Measurements from ENCODE around the gene C22orf39. TPM values are rescaled to one million over a fixed set of nuclear protein-coding genes. Genes with fewer than 3 reads are reported as not detected.

The C22orf39 gene
- total and polyA plus RNA-seq, 10 of the 15 experiments (the other 5 are each of a cell fraction or from before 2014, with no cell fraction given): 6.7 to 47.0 (median 26.5) TPM

DNA sequence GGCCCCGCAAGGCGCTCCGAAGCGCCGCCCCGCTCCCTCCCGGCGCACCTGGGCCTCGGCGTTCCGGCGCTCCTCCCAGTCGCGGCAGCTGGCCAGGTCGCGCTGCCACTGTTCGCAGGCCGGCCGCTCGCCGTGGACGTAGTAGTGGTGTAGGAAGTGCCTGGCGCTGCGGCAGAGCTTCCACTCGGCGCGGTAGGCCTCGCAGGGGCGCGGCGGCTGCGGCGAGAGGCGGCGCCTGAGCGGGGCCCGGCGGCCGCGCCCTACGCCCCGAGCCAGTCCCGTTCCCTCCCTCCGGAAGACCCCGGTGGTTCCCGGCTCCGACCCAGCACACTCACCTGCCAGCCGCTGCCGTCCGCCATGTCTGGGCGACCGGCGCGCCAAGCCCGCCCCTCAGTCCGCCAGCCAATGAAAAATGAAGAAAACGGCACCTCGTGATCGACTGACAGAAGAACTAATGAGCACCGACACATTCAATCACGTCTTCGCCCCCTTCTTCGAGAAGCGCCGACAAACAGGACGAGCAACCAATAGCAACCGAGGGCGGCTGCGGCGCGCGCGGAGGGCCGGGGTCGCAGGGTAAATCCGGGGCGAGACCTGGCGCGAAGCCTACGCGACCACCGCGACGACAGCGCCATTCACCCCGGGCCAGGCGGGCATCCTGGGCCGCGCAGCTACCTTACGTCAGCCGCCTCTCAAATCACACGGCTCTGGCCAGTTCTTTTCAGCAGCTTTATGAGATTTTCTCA is at the start of gene C22orf39 (continued):
- TF ChIP-seq, protein P1, sequence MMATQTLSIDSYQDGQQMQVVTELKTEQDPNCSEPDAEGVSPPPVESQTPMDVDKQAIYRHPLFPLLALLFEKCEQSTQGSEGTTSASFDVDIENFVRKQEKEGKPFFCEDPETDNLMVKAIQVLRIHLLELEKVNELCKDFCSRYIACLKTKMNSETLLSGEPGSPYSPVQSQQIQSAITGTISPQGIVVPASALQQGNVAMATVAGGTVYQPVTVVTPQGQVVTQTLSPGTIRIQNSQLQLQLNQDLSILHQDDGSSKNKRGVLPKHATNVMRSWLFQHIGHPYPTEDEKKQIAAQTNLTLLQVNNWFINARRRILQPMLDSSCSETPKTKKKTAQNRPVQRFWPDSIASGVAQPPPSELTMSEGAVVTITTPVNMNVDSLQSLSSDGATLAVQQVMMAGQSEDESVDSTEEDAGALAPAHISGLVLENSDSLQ (IDR thresholded peaks at IDR 0.05): peak; percentile 99
- peak; percentile 86 for TF ChIP-seq CREB1 (IDR thresholded peaks at IDR 0.05; ENCODE audit: low read depth)
- TF ChIP-seq HDGF (IDR thresholded peaks at IDR 0.05): no peak
- TF ChIP-seq BRCA1 (IDR thresholded peaks at IDR 0.05; ENCODE audit: low read depth, low read length): no peak
- TF ChIP-seq, protein P2, sequence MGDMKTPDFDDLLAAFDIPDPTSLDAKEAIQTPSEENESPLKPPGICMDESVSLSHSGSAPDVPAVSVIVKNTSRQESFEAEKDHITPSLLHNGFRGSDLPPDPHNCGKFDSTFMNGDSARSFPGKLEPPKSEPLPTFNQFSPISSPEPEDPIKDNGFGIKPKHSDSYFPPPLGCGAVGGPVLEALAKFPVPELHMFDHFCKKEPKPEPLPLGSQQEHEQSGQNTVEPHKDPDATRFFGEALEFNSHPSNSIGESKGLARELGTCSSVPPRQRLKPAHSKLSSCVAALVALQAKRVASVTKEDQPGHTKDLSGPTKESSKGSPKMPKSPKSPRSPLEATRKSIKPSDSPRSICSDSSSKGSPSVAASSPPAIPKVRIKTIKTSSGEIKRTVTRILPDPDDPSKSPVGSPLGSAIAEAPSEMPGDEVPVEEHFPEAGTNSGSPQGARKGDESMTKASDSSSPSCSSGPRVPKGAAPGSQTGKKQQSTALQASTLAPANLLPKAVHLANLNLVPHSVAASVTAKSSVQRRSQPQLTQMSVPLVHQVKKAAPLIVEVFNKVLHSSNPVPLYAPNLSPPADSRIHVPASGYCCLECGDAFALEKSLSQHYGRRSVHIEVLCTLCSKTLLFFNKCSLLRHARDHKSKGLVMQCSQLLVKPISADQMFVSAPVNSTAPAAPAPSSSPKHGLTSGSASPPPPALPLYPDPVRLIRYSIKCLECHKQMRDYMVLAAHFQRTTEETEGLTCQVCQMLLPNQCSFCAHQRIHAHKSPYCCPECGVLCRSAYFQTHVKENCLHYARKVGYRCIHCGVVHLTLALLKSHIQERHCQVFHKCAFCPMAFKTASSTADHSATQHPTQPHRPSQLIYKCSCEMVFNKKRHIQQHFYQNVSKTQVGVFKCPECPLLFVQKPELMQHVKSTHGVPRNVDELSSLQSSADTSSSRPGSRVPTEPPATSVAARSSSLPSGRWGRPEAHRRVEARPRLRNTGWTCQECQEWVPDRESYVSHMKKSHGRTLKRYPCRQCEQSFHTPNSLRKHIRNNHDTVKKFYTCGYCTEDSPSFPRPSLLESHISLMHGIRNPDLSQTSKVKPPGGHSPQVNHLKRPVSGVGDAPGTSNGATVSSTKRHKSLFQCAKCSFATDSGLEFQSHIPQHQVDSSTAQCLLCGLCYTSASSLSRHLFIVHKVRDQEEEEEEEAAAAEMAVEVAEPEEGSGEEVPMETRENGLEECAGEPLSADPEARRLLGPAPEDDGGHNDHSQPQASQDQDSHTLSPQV (IDR thresholded peaks at IDR 0.05): no peak
- TF ChIP-seq NBN (IDR thresholded peaks at IDR 0.05): no peak
- TF ChIP-seq ZNF217 (IDR thresholded peaks at IDR 0.05): no peak
- 0 out of 2 replicates have a peak, but pooled peaks have one; percentile 23 for TF ChIP-seq PML (IDR thresholded peaks at IDR 0.05; ENCODE audit: low read length)
- TF ChIP-seq, protein P3, sequence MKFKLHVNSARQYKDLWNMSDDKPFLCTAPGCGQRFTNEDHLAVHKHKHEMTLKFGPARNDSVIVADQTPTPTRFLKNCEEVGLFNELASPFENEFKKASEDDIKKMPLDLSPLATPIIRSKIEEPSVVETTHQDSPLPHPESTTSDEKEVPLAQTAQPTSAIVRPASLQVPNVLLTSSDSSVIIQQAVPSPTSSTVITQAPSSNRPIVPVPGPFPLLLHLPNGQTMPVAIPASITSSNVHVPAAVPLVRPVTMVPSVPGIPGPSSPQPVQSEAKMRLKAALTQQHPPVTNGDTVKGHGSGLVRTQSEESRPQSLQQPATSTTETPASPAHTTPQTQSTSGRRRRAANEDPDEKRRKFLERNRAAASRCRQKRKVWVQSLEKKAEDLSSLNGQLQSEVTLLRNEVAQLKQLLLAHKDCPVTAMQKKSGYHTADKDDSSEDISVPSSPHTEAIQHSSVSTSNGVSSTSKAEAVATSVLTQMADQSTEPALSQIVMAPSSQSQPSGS (IDR thresholded peaks at IDR 0.05; ENCODE audit: low read length): no peak
- peak; percentile 96 for TF ChIP-seq DPF2 (IDR thresholded peaks at IDR 0.05)
- no peak for TF ChIP-seq RFX5 (IDR thresholded peaks at IDR 0.05; ENCODE audit: low read depth, low read length)
- TF ChIP-seq GABPA (IDR thresholded peaks at IDR 0.05; ENCODE audit: low read depth): no peak
- TF ChIP-seq, protein P4, sequence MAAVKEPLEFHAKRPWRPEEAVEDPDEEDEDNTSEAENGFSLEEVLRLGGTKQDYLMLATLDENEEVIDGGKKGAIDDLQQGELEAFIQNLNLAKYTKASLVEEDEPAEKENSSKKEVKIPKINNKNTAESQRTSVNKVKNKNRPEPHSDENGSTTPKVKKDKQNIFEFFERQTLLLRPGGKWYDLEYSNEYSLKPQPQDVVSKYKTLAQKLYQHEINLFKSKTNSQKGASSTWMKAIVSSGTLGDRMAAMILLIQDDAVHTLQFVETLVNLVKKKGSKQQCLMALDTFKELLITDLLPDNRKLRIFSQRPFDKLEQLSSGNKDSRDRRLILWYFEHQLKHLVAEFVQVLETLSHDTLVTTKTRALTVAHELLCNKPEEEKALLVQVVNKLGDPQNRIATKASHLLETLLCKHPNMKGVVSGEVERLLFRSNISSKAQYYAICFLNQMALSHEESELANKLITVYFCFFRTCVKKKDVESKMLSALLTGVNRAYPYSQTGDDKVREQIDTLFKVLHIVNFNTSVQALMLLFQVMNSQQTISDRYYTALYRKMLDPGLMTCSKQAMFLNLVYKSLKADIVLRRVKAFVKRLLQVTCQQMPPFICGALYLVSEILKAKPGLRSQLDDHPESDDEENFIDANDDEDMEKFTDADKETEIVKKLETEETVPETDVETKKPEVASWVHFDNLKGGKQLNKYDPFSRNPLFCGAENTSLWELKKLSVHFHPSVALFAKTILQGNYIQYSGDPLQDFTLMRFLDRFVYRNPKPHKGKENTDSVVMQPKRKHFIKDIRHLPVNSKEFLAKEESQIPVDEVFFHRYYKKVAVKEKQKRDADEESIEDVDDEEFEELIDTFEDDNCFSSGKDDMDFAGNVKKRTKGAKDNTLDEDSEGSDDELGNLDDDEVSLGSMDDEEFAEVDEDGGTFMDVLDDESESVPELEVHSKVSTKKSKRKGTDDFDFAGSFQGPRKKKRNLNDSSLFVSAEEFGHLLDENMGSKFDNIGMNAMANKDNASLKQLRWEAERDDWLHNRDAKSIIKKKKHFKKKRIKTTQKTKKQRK (IDR thresholded peaks at IDR 0.05; ENCODE audit: low read depth, low read length): peak; percentile 89
- TF ChIP-seq SIN3A (IDR thresholded peaks at IDR 0.05; ENCODE audit: low read depth, low read length): 0 out of 2 replicates have a peak, but pooled peaks have one; percentile 42
- TF ChIP-seq EGR1 (IDR thresholded peaks at IDR 0.05; ENCODE audit: borderline replicate concordance in 1 of 2, low read depth in 2 of 2, low read length in 2 of 2): no peak; a peak in 1 of 3 replicates
- peak; percentile 78; the same call in 1 of the 2 replicates for TF ChIP-seq GATAD2B (conservative IDR thresholded peaks at IDR 0.05; ENCODE audit: low read depth)
